ENCODE measurements around the gene CTDP1. TPM values are rescaled to one million over a fixed set of nuclear protein-coding genes. Genes with fewer than 3 reads are reported as not detected.

Gene CTDP1
- total and polyA plus RNA-seq, 12 donors: 3.8 to 23.9 (median 15.8) TPM

GRCh38 chr18:79723036-79723435 is 43.4 kb downstream of the CTDP1 start:
- Histone ChIP-seq H3K36me3 (replicated peaks in 1 of 2) (peaks cover 0 to 9% of the 10 kb centered on the region in 2 donors), H3K4me1 (replicated peaks in 1 of 2) (no peaks in the 10 kb centered on the region), H3K9me3 (replicated peaks in 1 of 3) (no peaks in the 10 kb centered on the region), H3K27ac (no peak overlapping the region), H3K27me3 (no peaks in the 10 kb centered on the region), H3K4me3 (no peak overlapping the region)
- DNase-seq: no peak
- intact Hi-C loops (cut with DNase I): loop anchor here in 1 of 2 donors (10.0 kb wide), 1 partner anchor 192 kb away; no protein-coding TSS in a partner anchor
- 95 to 98% (median 96%) methylated on average over 9 to 13 of the region's 13 CpGs for WGBS, 4 donors
- TF ChIP-seq POLR2A (IDR thresholded peaks at IDR 0.05): no peak
- no peak for TF ChIP-seq CTCF (IDR thresholded peaks at IDR 0.05)

- H3K4me3 ChIP-seq: no peak overlapping the region
- peaks cover 0 to 4% of the 10 kb centered on the region in 2 donors for H3K36me3 ChIP-seq (replicated peaks in 1 of 2)
- H3K27me3 ChIP-seq: no peaks in the 10 kb centered on the region
- H3K4me1 ChIP-seq (replicated peaks in 1 of 2): no peaks in the 10 kb centered on the region
- WGBS, 4 donors: 86 to 90% (median 89%) methylated on average over 11 of the region's 11 CpGs
- intact Hi-C loops (cut with DNase I): loop anchor here in 1 of 2 donors (10.0 kb wide), 1 partner anchor 191 kb away; no protein-coding TSS in a partner anchor
- no peaks in the 10 kb centered on the region for H3K9me3 ChIP-seq (replicated peaks in 1 of 3)
- no peak for DNase-seq
- H3K27ac ChIP-seq: no peak overlapping the region
- TF ChIP-seq POLR2A (IDR thresholded peaks at IDR 0.05): no peak
- TF ChIP-seq CTCF (IDR thresholded peaks at IDR 0.05): no peak
Measured at GRCh38 chr18:79723628-79724027, 44.0 kb downstream of the CTDP1 start.

GRCh38 chr18:79724299-79725080 is 44.9 kb downstream of the CTDP1 start:
- Histone ChIP-seq H3K27ac (no peak overlapping the region), H3K4me1 (replicated peaks in 1 of 2) (no peaks in the 10 kb centered on the region), H3K36me3 (replicated peaks in 1 of 2) (peaks cover 0 to 5% of the 10 kb centered on the region in 2 donors), H3K9me3 (replicated peaks in 1 of 3) (no peaks in the 10 kb centered on the region), H3K27me3 (no peaks in the 10 kb centered on the region), H3K4me3 (no peak overlapping the region)
- WGBS, 4 donors: 96 to 97% (median 96%) methylated on average over 15 of the region's 15 CpGs
- DNase-seq: no peak
- no peak for TF ChIP-seq POLR2A (IDR thresholded peaks at IDR 0.05)
- TF ChIP-seq CTCF (IDR thresholded peaks at IDR 0.05): no peak
- intact Hi-C loops (cut with DNase I): loop anchor here in 1 of 2 donors (10.0 kb wide), 1 partner anchor 190 kb away; no protein-coding TSS in a partner anchor

- intact Hi-C loops (cut with DNase I): loop anchor here in 1 of 2 donors (10.0 kb wide), 1 partner anchor 189 kb away; no protein-coding TSS in a partner anchor
Measured at GRCh38 chr18:79725486-79725885, 45.9 kb downstream of the CTDP1 start.

More at GRCh38 chr18:79725486-79725885, 45.9 kb downstream of the CTDP1 start:
- TF ChIP-seq CTCF (IDR thresholded peaks at IDR 0.05) (no peak), POLR2A (IDR thresholded peaks at IDR 0.05) (no peak)
- Histone ChIP-seq H3K4me3 (no peak overlapping the region), H3K4me1 (replicated peaks in 1 of 2) (no peaks in the 10 kb centered on the region), H3K9me3 (replicated peaks in 1 of 3) (no peaks in the 10 kb centered on the region), H3K36me3 (replicated peaks in 1 of 2) (peaks cover 0 to 8% of the 10 kb centered on the region in 2 donors), H3K27ac (no peak overlapping the region), H3K27me3 (no peaks in the 10 kb centered on the region)
- WGBS, 4 donors: 91 to 93% (median 91%) methylated on average over 15 of the region's 15 CpGs
- DNase-seq: no peak

Data from adrenal gland (tissue), 12 donors.